Measurements from ENCODE around the gene KCNE4.

DNA sequence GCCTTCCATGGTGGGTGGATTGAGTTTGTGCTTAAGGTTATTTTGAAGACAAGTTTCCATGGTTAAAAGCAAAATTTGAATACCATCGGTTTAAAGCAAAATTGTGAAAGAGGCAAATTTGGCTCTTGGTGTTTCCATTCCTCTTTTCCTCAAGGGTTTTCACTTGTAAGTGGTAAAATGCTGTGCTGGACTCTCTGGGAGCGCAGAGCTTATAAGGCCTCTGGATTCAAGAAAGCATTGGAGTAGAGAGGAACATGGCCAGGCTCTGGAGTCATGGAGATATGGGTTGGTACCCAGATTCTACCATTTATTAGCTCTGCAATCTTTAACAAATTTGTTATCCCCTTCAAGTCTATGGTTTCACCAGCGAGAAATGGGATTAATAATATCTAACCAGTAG is 17.5 kb downstream of the KCNE4 start:
- TF ChIP-seq, protein P1, sequence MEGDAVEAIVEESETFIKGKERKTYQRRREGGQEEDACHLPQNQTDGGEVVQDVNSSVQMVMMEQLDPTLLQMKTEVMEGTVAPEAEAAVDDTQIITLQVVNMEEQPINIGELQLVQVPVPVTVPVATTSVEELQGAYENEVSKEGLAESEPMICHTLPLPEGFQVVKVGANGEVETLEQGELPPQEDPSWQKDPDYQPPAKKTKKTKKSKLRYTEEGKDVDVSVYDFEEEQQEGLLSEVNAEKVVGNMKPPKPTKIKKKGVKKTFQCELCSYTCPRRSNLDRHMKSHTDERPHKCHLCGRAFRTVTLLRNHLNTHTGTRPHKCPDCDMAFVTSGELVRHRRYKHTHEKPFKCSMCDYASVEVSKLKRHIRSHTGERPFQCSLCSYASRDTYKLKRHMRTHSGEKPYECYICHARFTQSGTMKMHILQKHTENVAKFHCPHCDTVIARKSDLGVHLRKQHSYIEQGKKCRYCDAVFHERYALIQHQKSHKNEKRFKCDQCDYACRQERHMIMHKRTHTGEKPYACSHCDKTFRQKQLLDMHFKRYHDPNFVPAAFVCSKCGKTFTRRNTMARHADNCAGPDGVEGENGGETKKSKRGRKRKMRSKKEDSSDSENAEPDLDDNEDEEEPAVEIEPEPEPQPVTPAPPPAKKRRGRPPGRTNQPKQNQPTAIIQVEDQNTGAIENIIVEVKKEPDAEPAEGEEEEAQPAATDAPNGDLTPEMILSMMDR (conservative IDR thresholded peaks at IDR 0.05 in 1 of 2, IDR thresholded peaks at IDR 0.05 in 1 of 2; ENCODE audit: low read depth in 1 of 2, low read length in 2 of 2): no peak
- no peak for TF ChIP-seq EZH2 (IDR thresholded peaks at IDR 0.05; ENCODE audit: low read length, missing control alignments)

Data from fibroblast of lung (primary cell).